Uterus (tissue), 2 donors: ENCODE measurements around the gene CAMTA1.

Experiments used
- CTCF ChIP-seq, 4 experiments: fragments of 200-600 bp in 2 of 4; fragments of 450-650 bp in 2 of 4; sonication (generic) in 2 of 4; IDR thresholded peaks; one replicate each; pipeline ENCODE4 v1.5.1; 2016 to 2019; ENCODE audit warnings: antibody characterized with exemption in 4 of 4, mild to moderate bottlenecking in 2 of 4, moderate library complexity in 1 of 4
- POLR2A ChIP-seq, 2 donors: fragments of 450-650 bp; IDR thresholded peaks; one replicate each; pipeline ENCODE4 v1.6.1; 2016; ENCODE audit warnings: antibody characterized with exemption in 2 of 2, mild to moderate bottlenecking in 1 of 2, moderate library complexity in 1 of 2

DNA sequence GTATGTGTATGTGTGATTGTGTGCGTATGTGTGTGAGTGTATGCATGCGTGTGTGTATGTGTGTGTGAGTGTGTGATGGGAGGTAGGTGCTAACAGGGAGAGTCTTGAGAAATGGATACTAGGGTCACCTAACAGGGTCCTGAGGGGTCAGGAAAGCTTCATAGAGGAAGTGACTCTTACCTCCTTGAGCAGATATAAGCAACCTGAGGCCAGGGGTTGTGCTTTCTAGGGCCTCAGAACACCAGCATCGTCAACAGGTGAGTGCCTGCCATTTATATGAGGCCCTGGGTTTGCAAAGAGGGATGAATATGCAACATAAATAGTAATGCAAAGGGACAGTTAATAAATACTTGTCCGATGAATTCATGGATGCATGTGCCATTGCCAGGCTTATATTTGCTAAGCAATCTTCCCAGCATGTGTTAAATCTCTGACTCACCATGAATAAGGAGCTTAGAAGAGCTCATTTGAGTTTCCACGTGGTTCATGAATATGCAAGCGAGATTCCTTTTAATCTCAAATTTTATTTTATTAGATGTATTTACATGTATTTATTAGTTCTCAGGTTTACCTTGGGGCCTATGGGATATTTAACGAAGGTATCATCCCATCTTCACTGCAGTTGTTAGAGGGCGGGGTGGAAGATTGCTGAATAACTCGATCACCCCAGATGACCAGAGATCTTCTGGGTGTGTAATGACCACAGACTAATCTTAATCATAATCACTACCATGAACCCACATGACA lies 438.3 kb downstream of the CAMTA1 start:
- TF ChIP-seq CTCF (IDR thresholded peaks at IDR 0.05) (no peak), POLR2A (IDR thresholded peaks at IDR 0.05) (no peak)
